Endothelial cell (in vitro differentiated cells): ENCODE data around the gene ID3. TPM values are rescaled to one million over a fixed set of nuclear protein-coding genes. Genes with fewer than 3 reads are reported as not detected.

ENCODE experiments used
- DNase-seq: peaks from one replicate; pipeline ENCODE4 v3.0.0; 2021; ENCODE audit warnings: low spot score
- H3K27ac Mint-ChIP-seq: one replicate; pipeline ENCODE4 v1.8.0; 2021; ENCODE audit warnings: mixed read lengths, inconsistent platforms; ENCODE audit not compliant: unreplicated experiment
- H3K27me3 Mint-ChIP-seq: one replicate; pipeline ENCODE4 v1.8.0; 2021; ENCODE audit warnings: mild to moderate bottlenecking, moderate library complexity, mixed read lengths, inconsistent platforms; ENCODE audit not compliant: unreplicated experiment
- H3K36me3 Mint-ChIP-seq: one replicate; pipeline ENCODE4 v1.8.0; 2021; ENCODE audit warnings: mild to moderate bottlenecking, low read depth, mixed read lengths, inconsistent platforms; ENCODE audit not compliant: unreplicated experiment
- H3K4me1 Mint-ChIP-seq: one replicate; pipeline ENCODE4 v1.8.0; 2021; ENCODE audit warnings: mild to moderate bottlenecking, mixed read lengths, inconsistent platforms; ENCODE audit not compliant: unreplicated experiment
- H3K4me3 Mint-ChIP-seq: one replicate; pipeline ENCODE4 v1.8.0; 2021; ENCODE audit warnings: mild to moderate bottlenecking, mixed read lengths, inconsistent platforms; ENCODE audit not compliant: unreplicated experiment
- H3K9me3 Mint-ChIP-seq: one replicate; pipeline ENCODE4 v1.8.0; 2021; ENCODE audit warnings: mixed read lengths, inconsistent platforms; ENCODE audit not compliant: unreplicated experiment
- total RNA-seq: library from RNA; stranded (reverse); fragmentation: NEBNext Ultra II Directional; extraction: Animal tissue kit (Norgen Biotek cat#: 25700); gene quantifications from one replicate; pipeline ENCODE4 v1.2.1, GENCODE V29; 2021; ENCODE audit not compliant: unreplicated experiment
- TF ChIP-seq, protein P1 (sequence below): fragments of 200-600 bp; sonication (generic); IDR thresholded peaks from one replicate; pipeline ENCODE4 v1.5.0; 2021; ENCODE audit warnings: antibody characterized with exemption; ENCODE audit not compliant: unreplicated experiment

Gene ID3
- total RNA-seq, 1 donor from 2014 or later: 240 TPM

- peak; percentile 53 for DNase-seq
- Mint-ChIP-seq H3K9me3 (no peaks in the 10 kb centered on the region), H3K36me3 (peaks cover 9% of the 10 kb centered on the region), H3K4me3 (peak overlapping the region; percentile 94), H3K27me3 (peaks cover 11% of the 10 kb centered on the region), H3K27ac (peak overlapping the region; percentile 80), H3K4me1 (peaks cover 70% of the 10 kb centered on the region)
- TF ChIP-seq, protein P1, sequence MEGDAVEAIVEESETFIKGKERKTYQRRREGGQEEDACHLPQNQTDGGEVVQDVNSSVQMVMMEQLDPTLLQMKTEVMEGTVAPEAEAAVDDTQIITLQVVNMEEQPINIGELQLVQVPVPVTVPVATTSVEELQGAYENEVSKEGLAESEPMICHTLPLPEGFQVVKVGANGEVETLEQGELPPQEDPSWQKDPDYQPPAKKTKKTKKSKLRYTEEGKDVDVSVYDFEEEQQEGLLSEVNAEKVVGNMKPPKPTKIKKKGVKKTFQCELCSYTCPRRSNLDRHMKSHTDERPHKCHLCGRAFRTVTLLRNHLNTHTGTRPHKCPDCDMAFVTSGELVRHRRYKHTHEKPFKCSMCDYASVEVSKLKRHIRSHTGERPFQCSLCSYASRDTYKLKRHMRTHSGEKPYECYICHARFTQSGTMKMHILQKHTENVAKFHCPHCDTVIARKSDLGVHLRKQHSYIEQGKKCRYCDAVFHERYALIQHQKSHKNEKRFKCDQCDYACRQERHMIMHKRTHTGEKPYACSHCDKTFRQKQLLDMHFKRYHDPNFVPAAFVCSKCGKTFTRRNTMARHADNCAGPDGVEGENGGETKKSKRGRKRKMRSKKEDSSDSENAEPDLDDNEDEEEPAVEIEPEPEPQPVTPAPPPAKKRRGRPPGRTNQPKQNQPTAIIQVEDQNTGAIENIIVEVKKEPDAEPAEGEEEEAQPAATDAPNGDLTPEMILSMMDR: no peak
Observed at GRCh38 chr1:23558140-23558871, 995 bp downstream of the ID3 start.

DNA sequence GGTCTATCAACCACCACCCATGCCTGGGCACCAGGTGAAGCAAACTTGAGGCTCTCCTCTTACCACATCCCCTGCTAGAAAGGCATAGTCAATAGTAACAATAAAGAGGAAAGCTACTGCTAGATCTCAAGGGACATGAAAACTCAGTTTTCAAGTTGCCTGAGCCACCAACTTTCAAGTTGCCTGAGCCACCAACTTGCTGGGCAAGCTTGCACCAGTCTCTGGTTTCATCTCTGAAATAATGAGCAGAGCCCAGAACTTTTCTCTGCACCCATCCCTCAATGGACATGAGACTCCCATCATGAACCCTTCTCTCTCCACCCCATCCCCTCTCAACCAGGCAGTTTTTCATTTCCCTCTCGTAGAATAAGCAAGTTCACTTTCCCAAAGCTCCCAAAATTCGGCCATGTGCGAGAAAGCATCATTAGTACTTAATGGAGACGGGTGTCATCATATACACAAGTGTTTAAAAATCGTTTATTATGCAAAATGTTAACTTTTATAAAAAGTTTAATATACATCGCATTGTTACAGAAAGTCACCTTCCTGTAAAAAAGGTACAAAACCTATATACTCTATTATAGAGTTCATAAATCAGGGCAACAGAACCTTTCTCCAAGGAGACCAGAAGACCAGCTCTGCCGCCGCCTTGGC is 1.7 kb downstream of the ID3 start:
- Mint-ChIP-seq H3K27me3 (peaks cover 9% of the 10 kb centered on the region), H3K4me3 (peak overlapping the region; percentile 94), H3K9me3 (no peaks in the 10 kb centered on the region), H3K27ac (no peak overlapping the region), H3K4me1 (peaks cover 68% of the 10 kb centered on the region), H3K36me3 (peaks cover 9% of the 10 kb centered on the region)
- TF ChIP-seq, protein P1: no peak
- DNase-seq: no peak

- Mint-ChIP-seq H3K27ac (peak overlapping the region; percentile 70), H3K4me1 (peaks cover 62% of the 10 kb centered on the region), H3K9me3 (no peaks in the 10 kb centered on the region), H3K36me3 (peaks cover 9% of the 10 kb centered on the region), H3K27me3 (peaks cover 9% of the 10 kb centered on the region), H3K4me3 (peak overlapping the region; percentile 94)
- TF ChIP-seq, protein P1: no peak
- no peak for DNase-seq
Observed at GRCh38 chr1:23556635-23557470, 2.4 kb downstream of the ID3 start.

DNA sequence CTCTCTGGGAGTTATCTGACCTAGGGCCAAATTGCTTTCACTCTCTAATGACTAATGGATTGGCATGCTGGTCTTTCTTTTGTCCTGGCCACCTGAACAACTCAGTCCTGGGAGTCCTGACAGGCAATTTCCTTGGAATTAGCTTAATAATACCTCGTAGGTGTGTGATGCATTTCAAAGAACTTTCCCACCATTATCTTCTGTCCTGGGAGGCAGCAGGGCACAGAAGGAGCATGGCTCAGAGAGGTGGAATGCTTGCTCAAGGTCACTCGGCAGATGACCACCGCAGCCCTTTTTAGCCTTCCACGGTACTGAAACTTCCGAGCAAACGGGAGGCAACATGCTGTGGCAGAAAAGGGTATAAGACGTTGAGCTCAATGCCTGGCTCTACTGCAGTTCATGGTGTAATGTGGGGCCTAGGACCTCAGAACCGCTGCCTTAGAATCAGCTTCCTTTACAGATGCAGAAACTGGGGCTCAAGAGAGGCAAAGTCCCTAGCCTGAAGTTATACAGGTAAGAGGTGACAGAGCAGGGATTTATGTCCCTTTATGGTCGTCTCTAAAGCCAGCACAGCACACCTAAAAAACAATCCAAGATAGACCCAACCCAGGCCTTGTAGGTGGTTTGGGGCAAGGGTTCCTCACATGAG is 3.2 kb downstream of the ID3 start:
- Mint-ChIP-seq H3K9me3 (no peaks in the 10 kb centered on the region), H3K4me3 (peak overlapping the region; percentile 94), H3K4me1 (peaks cover 55% of the 10 kb centered on the region)

More for the DNA sequence above, 3.2 kb downstream of the ID3 start:
- peaks cover 8% of the 10 kb centered on the region for H3K27me3 Mint-ChIP-seq
- H3K36me3 Mint-ChIP-seq: peaks cover 9% of the 10 kb centered on the region
- H3K27ac Mint-ChIP-seq: peak overlapping the region; percentile 88
- DNase-seq: peak; percentile 29
- TF ChIP-seq, protein P1: no peak
